SHP77 (cell line): ENCODE data around the gene LRRC4B.
"Not testable (repeated sequence)": the region's sequence is repeated elsewhere in the genome, so short reads cannot be mapped to it uniquely, and the experiment has no call there.

Experiments used
- DNase-seq, 2 experiments: peaks; one replicate each; lab custom pipeline; 2025; lab: John Stamatoyannopoulos, UW

Gene LRRC4B, protein sequence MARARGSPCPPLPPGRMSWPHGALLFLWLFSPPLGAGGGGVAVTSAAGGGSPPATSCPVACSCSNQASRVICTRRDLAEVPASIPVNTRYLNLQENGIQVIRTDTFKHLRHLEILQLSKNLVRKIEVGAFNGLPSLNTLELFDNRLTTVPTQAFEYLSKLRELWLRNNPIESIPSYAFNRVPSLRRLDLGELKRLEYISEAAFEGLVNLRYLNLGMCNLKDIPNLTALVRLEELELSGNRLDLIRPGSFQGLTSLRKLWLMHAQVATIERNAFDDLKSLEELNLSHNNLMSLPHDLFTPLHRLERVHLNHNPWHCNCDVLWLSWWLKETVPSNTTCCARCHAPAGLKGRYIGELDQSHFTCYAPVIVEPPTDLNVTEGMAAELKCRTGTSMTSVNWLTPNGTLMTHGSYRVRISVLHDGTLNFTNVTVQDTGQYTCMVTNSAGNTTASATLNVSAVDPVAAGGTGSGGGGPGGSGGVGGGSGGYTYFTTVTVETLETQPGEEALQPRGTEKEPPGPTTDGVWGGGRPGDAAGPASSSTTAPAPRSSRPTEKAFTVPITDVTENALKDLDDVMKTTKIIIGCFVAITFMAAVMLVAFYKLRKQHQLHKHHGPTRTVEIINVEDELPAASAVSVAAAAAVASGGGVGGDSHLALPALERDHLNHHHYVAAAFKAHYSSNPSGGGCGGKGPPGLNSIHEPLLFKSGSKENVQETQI

DNA sequence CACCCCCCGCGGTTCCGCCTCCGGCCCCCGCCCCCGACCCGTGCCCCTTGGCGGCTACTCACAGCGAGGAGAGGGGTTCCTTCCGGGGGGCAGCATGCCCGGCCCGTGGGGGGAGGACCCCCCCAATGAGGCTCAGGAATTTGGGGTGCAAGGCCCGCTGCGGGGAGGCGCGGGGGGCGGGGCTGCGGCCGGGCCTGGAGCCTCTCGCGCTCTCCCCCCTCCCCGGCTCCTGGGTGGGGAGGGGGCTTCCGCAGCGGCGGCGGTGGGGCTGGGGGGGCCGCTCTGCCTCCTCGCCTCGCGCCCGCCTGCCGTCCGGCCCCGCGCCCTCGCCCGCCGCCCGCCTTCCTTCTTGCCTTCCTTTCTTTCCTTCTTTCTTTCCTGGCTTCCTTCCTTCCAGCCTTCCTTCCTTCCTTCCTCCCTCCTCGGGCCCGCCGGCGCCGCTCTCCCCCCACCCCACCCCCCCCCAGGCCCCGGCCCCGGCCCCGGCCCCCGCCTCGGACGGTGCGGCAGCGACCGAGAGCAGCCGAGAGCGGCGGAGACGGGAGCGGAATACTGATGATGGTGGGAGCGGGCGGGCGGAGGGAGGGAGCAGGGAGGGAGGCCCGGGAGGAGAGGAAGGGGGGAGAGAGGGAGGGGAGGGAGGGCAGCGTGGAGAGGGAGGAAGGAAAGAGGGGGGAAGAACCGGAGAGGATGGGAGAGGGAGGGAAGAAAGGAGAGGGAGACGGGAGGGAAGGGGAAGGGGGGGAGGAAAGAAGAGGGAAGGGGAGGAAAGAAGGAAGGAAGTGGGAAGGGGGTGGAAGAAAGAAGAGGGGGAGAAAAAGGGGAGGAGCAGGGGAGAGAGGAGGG, at the start of gene LRRC4B:
Gene LRRC4B (minus strand): TSS at position 554 of the 846 bp plus-strand sequence. CDS start 19,597 bp downstream, outside the sequence.
- no peak for DNase-seq

DNA sequence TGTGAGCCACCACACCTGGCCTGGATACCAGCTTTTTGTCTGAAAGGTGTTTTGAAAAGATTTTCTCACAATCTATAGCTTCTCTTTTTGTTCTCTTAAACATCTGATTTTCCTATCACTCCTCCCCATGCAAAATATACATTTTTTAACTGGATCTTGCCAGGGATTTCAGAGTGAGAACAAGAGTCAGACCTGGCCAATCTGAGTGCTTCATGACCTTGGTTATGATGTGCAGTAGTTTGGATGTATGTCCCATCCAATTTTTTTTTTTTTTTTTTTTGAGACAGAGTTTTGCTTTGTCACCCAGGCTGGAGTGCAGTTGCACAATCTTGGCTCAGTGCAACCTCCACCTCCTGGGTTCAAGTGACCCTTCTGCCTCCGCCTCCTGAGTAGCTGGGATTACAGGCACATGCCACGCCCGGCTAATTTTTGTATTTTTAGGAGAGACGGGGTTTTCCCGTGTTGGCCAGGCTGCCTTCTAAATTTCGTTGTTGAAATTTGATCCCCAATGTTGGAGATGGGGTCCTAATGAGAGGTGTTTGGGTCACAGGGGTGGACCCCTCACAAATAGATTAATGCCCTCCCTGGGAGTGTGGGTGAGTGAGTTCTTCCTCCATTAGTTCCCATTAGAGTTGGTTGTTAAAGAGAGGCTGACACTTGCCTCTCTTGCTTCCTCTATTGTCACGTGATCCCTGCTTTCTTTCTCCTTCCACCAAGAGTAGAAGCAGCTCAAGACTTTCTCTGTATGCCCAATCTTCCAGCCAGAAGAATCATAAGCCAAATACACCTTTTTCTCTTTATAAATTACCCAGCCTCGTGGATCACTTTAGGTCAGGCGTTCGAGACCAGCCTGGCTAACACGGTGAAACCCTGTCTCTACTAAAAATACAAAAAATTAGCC, 44.5 kb upstream of the LRRC4B start:
- DNase-seq: not testable (repeated sequence)

DNA sequence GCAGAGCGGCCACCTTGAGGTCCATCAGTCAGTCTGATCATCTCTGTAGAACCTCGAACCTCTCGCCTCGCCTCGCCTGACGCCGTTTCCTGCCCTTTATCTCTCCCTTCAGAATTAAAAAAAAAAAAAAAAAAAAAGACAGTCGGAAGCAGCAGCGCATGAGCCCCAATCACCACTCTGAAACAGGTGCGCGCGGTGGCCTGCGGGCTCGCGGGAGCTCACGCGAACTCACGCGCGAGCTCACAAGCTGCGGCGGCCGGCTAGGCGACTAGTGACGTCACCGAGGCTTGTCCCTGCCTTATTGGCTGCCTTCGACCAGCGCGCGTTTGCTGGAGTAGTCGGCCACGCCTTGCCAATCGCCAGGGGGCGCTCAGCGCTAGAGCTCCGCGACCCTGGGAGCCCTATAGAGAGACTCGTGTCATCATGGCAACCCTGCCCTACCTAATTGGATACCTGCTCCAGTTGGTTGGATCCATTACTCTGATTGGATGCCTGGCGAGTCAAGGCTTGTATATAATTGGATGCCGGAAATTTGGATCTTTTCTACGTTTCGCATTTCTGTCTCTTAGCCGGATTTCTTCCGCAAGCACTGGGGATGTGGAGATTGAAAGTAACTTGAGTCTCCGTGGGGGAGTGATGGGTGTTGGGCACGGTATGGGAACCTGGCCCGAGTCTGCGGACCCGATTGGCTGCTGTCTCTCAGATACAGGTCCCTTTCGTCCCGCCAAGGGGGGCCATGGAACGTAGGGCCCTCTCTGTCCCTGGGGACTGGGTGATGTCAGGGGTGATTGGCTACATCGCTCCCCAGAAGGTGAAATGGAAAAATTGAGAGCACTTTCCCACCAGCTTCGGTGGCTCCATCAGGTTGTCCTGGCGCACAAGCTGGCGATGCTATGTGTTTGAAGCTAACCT, 39.9 kb upstream of the LRRC4B start:
- no peak for DNase-seq

DNA sequence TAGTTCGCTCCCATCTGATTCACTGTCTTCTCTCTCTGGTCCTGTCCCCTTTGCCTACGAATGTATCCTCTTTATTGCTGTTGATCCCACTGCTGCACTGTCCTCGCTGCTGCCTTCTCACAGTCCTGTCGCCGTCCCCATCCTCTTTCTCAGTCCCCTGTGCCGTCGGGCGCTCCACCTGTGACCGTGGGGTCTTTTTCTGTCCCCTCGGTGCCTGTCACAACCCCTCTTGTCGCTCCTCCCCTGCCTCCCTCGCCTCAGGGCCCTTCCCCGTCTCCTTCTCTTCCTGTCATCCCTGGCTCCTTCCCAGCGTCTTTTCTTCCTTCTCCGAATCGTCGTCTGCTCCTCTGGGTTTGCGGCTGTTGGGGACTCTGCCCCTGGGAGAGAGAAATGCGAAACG, 39.2 kb upstream of the LRRC4B start:
- DNase-seq: no peak

DNA sequence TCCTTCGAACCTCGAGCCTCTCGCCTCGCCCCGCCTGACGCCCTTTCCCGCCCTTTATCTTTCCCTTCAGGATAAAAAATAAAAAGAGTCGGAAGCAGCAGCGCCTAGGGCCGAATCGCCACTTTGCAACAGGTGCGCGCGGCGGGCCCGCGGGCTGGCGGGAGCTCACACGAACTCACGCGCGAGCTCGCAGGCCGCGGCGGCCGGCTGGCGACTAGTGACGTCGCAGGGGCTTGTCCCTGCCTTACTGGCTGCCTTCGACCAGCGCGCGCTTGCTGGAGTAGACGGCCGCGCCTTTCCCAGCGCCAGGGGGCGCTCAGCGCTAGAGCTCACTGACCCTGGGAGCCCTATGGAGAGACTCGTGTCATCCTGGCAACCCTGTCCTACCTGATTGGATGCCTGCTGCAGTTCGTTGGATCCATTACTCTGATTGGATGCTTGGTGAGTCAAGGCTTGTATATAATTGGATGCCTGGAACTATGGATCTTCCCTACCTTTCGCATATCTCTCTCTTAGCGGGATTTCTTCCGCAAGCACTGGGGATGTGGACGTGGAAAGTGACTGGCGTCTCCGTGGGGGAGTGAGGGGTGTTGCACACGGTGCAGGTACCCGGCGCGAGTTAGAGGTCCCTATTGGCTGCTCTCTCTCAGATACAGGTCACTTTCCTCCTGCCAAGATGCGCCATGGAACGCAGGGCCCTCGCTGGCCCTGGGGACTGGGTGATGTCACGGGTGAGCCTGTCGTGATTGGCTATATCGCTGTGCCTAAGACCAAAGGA, 38.0 kb upstream of the LRRC4B start:
- DNase-seq: not testable (repeated sequence)

DNA sequence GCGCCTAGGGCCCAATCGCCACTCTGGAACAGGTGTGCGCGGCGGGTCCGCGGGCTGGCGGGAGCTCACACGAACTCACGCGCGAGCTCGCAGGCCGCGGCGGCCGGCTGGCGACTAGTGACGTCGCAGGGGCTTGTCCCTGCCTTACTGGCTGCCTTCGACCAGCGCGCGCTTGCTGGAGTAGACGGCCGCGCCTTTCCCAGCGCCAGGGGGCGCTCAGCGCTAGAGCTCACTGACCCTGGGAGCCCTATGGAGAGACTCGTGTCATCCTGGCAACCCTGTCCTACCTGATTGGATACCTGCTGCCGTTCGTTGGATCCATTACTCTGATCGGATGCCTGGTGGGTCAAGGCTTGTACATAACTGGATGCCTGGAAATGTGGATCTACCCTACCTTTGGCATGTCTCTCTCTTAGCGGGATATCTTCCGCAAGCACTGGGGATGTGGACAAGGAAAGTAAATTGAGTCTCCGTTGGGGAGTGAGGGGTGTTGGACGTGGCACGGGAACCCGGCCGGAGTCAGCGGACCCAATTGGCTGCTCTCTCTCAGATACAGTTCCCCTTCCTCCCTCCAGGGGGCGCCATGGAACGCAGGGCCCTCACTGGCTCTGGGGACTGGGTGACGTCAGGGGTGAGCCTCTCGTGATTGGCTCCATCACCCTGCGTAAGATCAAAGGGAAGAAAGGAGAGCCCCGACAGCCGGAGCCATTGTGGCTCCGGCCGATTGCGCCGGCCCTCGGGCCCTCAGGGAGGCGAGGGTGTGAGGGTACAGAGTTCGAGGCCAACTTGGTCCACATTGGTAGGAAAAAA, 36.2 kb upstream of the LRRC4B start:
- not testable (repeated sequence) for DNase-seq

DNA sequence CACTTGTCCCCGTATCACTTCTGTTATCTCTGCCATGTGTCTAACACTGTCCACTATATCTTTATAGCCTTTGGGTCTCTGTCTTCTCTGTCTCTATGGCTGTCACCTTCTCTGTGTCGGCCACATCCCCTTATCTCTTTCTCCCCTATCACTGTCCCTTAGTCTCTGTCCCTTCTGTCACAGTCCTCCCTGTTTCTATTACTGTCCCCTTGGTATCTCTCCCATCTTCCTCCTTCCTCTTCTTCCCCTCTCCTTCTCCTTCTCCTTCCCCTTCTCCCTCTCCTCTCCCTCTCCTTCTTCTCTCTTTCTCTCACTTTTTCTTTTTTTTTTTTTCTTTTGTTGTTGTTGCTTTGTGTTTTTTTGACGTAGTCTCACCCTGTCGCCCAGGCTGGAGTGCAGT, 34.7 kb upstream of the LRRC4B start:
- no peak for DNase-seq

DNA sequence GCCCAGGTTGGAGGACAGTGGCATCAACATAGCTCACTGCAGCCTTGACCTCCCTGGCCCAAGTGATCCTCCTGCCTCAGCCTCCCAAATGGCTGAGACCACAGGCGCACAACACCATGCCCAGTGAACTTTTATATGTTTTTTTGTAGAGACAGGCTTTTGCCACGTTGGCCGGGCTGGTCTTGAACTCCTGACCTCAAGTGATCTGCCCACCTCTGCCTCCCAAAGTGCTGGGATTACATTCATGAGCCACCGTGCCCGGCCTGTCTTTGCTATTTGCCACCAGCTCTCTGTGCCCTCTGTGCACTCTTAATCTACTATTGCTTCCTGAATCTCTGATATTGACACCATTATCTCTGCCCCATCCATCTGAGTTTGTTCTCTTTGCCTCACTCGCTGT, 34.3 kb upstream of the LRRC4B start:
- no peak for DNase-seq

DNA sequence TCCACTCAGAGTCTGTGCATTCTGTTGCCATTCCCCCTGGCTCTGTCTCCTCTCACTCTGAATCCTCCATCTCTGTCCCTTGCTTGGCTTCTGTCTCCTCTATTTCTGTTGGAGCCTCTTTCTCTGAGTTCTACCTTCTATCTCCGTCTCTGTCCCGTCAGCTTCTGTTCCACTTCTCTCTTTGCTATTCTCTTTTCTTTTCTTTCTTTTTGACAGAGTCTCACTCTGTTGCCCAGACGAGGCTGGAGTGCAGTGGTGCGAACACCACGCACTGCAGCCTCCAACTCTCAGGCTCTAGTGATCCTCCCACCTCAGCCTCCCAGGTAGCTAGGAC, 33.8 kb upstream of the LRRC4B start:
- DNase-seq: no peak

DNA sequence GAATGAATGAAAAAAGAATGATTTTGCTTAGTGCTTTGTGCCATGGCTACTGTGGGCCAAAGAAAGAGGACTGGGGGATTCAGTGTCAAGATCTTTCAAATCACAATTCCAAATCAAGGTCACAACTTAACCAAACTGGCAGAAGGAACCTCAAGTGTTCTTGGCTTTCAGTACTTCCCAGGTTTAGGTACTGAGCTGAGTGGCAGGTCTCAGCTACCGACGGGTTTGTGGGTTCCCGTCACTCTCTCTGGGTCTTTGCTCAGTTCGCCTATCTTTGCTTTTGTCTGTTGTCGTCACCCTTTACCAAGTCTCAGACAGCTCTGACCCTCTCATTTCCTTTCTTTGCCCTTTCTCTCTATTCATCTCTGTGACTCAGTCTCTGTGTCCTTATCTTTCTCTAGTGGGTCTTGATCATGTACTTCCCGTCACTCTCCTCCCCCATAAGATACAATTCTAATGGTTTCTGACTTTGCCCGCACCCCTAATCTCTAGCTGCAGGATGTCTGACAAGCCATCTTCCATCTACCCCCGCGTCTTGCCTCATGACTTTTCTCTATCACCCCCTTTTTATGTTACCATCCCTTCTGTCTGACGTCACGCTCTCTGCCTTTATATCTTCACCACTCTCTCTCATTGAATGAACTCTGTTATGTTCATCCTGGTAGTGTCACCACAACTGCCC, 33.3 kb upstream of the LRRC4B start:
- DNase-seq: no peak

DNA sequence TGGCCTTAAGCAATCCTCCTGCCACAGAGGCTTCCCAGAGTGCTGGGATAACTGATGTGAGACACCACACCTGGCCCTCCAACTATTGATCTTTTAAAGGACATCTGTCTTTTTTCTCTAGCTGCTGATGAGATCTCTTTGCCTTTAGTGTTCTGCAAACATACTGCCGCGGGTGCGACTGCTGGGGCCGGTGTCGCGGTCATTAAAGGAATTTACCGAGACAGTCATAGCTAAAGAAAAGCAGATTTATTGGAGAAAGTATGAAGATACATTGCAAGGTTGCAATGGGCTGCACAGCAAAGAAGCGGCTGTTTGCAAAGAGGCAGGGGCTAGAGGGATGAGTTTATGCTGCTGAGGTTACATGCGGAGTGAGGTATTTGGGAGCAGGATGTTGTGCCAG, 31.2 kb upstream of the LRRC4B start:
- DNase-seq: peak in 1 of 2 experiments; percentile 26

DNA sequence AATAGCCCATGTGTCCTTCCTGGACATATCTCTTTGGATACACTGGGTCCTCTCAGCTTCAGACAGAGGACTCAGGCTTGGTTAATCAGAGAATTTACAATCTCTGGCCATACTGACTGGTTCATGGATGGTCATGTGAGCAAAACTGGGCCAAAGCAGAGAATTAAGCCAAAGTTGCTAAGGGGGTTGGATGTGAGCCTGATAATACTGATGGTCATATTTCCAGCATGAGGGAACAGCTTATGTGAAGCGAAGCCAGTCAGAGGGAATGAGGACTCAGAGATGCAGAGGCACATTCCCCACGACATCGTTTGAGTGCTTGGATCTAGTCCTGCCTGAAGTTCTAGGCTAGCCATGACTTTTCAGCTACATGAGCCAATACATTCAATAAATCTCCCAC, 22.0 kb upstream of the LRRC4B start:
- DNase-seq: no peak

DNA sequence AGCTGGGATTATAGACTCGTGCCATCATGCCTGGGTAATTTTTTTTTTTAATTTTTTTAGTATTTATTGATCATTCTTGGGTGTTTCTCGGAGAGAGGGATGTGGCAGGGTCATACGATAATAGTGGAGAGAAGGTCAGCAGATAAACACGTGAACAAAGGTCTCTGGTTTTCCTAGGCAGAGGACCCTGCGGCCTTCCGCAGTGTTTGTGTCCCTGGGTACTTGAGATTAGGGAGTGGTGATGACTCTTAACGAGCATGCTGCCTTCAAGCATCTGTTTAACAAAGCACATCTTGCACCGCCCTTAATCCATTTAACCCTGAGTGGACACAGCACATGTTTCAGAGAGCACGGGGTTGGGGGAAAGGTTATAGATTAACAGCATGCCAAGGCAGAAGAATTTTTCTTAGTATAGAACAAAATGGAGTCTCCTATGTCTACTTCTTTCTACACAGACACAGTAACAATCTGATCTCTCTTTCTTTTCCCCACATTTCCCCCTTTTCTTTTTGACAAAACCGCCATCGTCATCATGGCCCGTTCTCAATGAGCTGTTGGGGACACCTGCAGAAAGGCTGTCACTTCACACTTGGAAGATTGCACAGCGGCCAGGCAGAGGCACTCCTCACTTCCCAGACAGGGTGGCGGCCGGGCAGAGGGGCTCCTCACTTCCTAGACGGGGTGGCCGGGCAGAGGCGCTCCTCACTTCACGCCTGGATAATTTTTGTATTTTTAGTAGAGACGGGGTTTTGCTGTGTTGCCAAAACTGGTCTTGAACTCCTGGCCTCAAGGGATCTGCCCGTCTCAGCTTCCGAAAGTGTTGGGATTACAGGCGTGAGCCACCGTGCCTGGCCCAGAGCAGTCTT, 13.8 kb upstream of the LRRC4B start:
- not testable (repeated sequence) for DNase-seq

DNA sequence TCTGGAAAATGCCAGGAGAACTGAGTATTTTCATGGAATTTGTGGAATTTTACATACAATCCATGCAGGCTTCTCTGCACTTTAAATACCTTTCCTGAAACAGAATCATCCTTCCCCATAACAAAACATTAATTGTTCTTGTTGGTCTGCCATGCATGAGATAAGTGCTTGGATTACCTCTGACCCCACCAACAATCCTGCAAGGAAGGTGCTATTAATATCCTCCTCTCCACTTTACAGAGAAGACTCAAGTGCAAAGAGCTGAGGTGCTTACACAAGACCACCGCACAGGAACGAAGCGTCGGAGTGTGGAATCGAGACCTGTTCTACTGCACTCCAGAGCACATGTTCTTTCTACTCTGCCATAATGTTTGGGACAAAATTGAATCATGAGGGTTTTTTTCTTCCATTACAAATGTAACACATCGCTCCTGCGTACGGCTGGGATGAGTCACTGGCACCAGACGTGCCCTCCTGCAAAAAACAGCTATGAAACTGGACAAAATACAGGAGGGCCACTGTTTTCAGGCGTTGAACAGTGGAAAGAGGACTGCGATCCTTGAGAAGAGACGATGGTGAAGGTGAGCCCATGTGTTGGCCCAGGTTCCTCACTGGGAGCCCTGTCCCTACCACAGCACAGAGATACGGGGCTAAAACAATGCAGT, 12.9 kb upstream of the LRRC4B start:
- no peak for DNase-seq

DNA sequence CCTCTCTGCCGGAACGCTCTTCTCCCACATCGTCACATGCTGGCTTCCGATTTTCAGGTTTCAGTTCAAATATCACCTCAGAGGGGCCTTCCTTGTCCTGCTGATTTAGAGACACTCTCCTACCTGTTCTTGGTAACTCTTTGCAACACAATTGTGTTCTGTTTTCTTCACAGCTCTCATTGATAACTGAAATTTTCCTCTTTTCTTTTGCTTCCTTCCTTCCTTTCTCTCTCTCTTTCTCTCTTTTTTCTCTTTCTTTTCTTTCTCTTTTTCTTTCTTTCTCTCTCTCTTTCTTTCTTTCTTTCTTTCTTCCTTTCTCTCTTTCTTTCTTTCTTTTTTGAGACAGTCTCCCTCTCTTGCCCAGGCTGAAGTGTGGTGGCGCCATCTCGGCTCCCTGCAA, 12.0 kb upstream of the LRRC4B start:
- no peak for DNase-seq

DNA sequence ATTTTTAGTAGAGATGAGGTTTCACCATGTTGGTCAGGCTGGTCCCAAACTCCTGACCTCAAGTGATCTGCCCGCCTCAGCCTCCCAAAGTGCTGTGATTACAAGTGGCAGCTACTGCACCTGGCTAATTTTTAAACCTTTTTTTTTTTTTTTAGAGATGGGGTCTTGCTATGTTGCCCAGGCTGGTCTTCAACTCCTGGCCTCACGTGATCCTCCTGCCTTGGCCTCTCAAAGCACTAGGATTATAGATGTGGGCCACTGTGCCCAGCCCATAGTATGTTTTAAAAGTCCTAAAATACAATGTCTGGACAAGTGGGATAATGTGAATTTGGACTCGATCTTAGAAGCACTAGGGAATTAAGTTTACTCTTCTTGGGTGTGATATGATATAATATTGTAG, 8.5 kb upstream of the LRRC4B start:
- DNase-seq: not testable (repeated sequence)
